SK-N-SH treated with all-trans-retinoic acid at 6 μM for 48 hours (cell line): ENCODE measurements around the gene GUCA2B.

Experiments used
- ATAC-seq: fragments of 200-7000 bp; cut with Tn5 transposase; 3 replicates; pipeline ENCODE4 v1.9.1; 2020; ENCODE audit warnings: mild to moderate bottlenecking, moderate library complexity
- ARNTL ChIP-seq: fragments of 450-650 bp; formaldehyde crosslinking; IDR thresholded peaks from 2 replicates; pipeline ENCODE4 v1.5.0; 2020; ENCODE audit warnings: low read depth, mild to moderate bottlenecking, moderate library complexity, borderline replicate concordance
- BACH2 ChIP-seq: fragments of 250-450 bp; sonication (Bioruptor Pico); IDR thresholded peaks from 2 replicates; pipeline ENCODE4 v1.9.0; 2021; ENCODE audit warnings: mild to moderate bottlenecking, borderline replicate concordance
- CSDC2 ChIP-seq: fragments of 250-450 bp; sonication (Bioruptor Pico); IDR thresholded peaks from 2 replicates; pipeline ENCODE4 v1.5.0; 2020; ENCODE audit warnings: mild to moderate bottlenecking, moderate library complexity
- ESRRG ChIP-seq: fragments of 250-450 bp; sonication (Bioruptor Pico); IDR thresholded peaks from 2 replicates; pipeline ENCODE4 v1.6.1; 2021; ENCODE audit warnings: mild to moderate bottlenecking
- GLIS3 ChIP-seq: fragments of 250-450 bp; sonication (Bioruptor Pico); IDR thresholded peaks from 2 replicates; pipeline ENCODE4 v1.5.0; 2020; ENCODE audit warnings: mild to moderate bottlenecking, moderate library complexity
- ISL1 ChIP-seq: fragments of 250-450 bp; sonication (Bioruptor Pico); IDR thresholded peaks from 2 replicates; pipeline ENCODE4 v2.1.2; 2022; ENCODE audit warnings: mild to moderate bottlenecking, moderate library complexity
- OSR1 ChIP-seq: fragments of 250-450 bp; sonication (Bioruptor Pico); IDR thresholded peaks from 2 replicates; pipeline ENCODE4 v1.8.0; 2022; ENCODE audit warnings: moderate library complexity, mild to moderate bottlenecking, inconsistent platforms
- PPARA ChIP-seq: fragments of 250-450 bp; sonication (Bioruptor Pico); IDR thresholded peaks from 2 replicates; pipeline ENCODE4 v1.5.0; 2020; ENCODE audit warnings: mild to moderate bottlenecking, borderline replicate concordance
- RARB ChIP-seq: fragments of 250-450 bp; sonication (Bioruptor Pico); IDR thresholded peaks from 2 replicates; pipeline ENCODE4 v1.8.0; 2021; ENCODE audit warnings: mild to moderate bottlenecking, moderate library complexity
- SNAI2 ChIP-seq: fragments of 250-450 bp; sonication (Bioruptor Pico); IDR thresholded peaks from 2 replicates; pipeline ENCODE4 v1.5.0; 2020; ENCODE audit warnings: mild to moderate bottlenecking, moderate library complexity
- TCF4 ChIP-seq: fragments of 250-450 bp; sonication (Bioruptor Pico); IDR thresholded peaks from 2 replicates; pipeline ENCODE4 v1.8.0; 2021; ENCODE audit warnings: mild to moderate bottlenecking, moderate library complexity, borderline replicate concordance
- TSHZ2 ChIP-seq: fragments of 250-450 bp; sonication (Bioruptor Pico); IDR thresholded peaks from 2 replicates; pipeline ENCODE4 v1.5.0; 2020; ENCODE audit warnings: mild to moderate bottlenecking, moderate library complexity
- ZC3H10 ChIP-seq: fragments of 250-450 bp; sonication (Bioruptor Pico); IDR thresholded peaks from 2 replicates; pipeline ENCODE4 v1.5.1; 2021; ENCODE audit warnings: mild to moderate bottlenecking, moderate library complexity
- ZFP3 ChIP-seq: fragments of 250-450 bp; sonication (Bioruptor Pico); IDR thresholded peaks from 2 replicates; pipeline ENCODE4 v1.5.0; 2020; ENCODE audit warnings: mild to moderate bottlenecking, moderate library complexity
- ZFP30 ChIP-seq: fragments of 450-650 bp; formaldehyde crosslinking; IDR thresholded peaks from 2 replicates; pipeline ENCODE4 v1.5.0; 2022; ENCODE audit warnings: mild to moderate bottlenecking, moderate library complexity
- ZNF565 ChIP-seq: fragments of 450-650 bp; formaldehyde crosslinking; conservative IDR thresholded peaks from 2 replicates; pipeline ENCODE4 v1.5.0; 2020; ENCODE audit warnings: low read depth, mild to moderate bottlenecking, moderate library complexity
- ZNF8 ChIP-seq: fragments of 450-650 bp; formaldehyde crosslinking; IDR thresholded peaks from 2 replicates; pipeline ENCODE4 v1.5.0; 2020; ENCODE audit warnings: mild to moderate bottlenecking, moderate library complexity
- TF ChIP-seq, protein P1 (sequence below): fragments of 250-450 bp; sonication (Bioruptor Pico); IDR thresholded peaks from 2 replicates; pipeline ENCODE4 v1.8.0; 2021; ENCODE audit warnings: low read depth, mild to moderate bottlenecking, moderate library complexity, borderline replicate concordance
- TF ChIP-seq, protein P2 (sequence below): fragments of 250-450 bp; sonication (Bioruptor Pico); IDR thresholded peaks from 2 replicates; pipeline ENCODE4 v1.5.1; 2020; ENCODE audit warnings: low read depth, mild to moderate bottlenecking, moderate library complexity
- TF ChIP-seq, protein P3 (sequence below): fragments of 250-450 bp; sonication (Bioruptor Pico); IDR thresholded peaks from 2 replicates; pipeline ENCODE4 v1.5.1; 2021; ENCODE audit warnings: mild to moderate bottlenecking, moderate library complexity
- TF ChIP-seq, protein P4 (sequence below): fragments of 250-450 bp; sonication (Bioruptor Pico); IDR thresholded peaks from 2 replicates; pipeline ENCODE4 v1.8.0; 2020; ENCODE audit warnings: mild to moderate bottlenecking, moderate library complexity, borderline replicate concordance

GUCA2B gene

DNA sequence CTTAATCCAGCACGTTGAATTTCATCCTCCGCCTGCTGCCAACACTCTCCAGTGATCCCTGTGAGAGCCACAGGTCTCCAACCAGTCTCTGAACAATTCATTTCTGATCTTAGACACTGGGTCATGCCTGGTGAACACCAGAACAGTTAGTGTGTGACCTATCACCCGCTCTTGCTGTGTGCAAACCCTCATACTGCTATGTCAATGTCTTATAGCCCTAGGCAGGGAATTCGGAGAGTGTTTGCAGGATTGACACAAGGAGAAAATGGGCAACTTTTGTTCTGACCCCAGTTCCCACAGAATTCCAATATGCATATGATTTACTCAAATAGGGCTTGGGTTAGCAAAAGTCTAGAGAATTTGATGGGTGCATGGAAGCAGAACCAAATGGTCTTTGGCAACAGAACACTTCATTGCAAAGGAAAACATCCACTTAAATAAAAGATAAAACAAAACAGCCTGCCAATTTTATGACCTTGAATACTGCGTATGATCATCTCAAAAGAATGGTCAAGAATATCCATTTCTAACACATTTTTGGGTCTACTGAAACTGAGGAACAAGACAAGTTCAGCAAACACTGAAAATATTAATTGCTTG lies 23.0 kb upstream of the GUCA2B start (continued):
- TF ChIP-seq, protein P1, sequence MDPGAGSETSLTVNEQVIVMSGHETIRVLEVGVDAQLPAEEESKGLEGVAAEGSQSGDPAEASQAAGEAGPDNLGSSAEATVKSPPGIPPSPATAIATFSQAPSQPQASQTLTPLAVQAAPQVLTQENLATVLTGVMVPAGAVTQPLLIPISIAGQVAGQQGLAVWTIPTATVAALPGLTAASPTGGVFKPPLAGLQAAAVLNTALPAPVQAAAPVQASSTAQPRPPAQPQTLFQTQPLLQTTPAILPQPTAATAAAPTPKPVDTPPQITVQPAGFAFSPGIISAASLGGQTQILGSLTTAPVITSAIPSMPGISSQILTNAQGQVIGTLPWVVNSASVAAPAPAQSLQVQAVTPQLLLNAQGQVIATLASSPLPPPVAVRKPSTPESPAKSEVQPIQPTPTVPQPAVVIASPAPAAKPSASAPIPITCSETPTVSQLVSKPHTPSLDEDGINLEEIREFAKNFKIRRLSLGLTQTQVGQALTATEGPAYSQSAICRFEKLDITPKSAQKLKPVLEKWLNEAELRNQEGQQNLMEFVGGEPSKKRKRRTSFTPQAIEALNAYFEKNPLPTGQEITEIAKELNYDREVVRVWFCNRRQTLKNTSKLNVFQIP (CRISPR knock-in tag): no peak
- TF ChIP-seq OSR1 (CRISPR knock-in tag): no peak
- no peak for TF ChIP-seq BACH2 (CRISPR knock-in tag)
- TF ChIP-seq ZC3H10: no peak
- no peak for TF ChIP-seq RARB (CRISPR knock-in tag)
- TF ChIP-seq ISL1 (CRISPR knock-in tag): no peak
- no peak for TF ChIP-seq ZNF565 (CRISPR knock-in tag)
- no peak for TF ChIP-seq TCF4 (CRISPR knock-in tag)
- no peak for TF ChIP-seq ARNTL (CRISPR knock-in tag)
- no peak for TF ChIP-seq CSDC2 (CRISPR knock-in tag)
- TF ChIP-seq, protein P2, sequence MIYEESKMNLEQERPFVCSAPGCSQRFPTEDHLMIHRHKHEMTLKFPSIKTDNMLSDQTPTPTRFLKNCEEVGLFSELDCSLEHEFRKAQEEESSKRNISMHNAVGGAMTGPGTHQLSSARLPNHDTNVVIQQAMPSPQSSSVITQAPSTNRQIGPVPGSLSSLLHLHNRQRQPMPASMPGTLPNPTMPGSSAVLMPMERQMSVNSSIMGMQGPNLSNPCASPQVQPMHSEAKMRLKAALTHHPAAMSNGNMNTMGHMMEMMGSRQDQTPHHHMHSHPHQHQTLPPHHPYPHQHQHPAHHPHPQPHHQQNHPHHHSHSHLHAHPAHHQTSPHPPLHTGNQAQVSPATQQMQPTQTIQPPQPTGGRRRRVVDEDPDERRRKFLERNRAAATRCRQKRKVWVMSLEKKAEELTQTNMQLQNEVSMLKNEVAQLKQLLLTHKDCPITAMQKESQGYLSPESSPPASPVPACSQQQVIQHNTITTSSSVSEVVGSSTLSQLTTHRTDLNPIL: no peak

GRCh38 chr1:42133390-42133789 lies 19.8 kb upstream of the GUCA2B start:
- TF ChIP-seq ESRRG (CRISPR knock-in tag): no peak
- TF ChIP-seq PPARA (CRISPR knock-in tag): no peak
- TF ChIP-seq, protein P3, sequence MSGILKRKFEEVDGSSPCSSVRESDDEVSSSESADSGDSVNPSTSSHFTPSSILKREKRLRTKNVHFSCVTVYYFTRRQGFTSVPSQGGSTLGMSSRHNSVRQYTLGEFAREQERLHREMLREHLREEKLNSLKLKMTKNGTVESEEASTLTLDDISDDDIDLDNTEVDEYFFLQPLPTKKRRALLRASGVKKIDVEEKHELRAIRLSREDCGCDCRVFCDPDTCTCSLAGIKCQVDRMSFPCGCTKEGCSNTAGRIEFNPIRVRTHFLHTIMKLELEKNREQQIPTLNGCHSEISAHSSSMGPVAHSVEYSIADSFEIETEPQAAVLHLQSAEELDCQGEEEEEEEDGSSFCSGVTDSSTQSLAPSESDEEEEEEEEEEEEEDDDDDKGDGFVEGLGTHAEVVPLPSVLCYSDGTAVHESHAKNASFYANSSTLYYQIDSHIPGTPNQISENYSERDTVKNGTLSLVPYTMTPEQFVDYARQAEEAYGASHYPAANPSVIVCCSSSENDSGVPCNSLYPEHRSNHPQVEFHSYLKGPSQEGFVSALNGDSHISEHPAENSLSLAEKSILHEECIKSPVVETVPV: no peak
- no peak for TF ChIP-seq ISL1 (CRISPR knock-in tag)
- TF ChIP-seq TSHZ2 (CRISPR knock-in tag): no peak
- TF ChIP-seq, protein P1 (CRISPR knock-in tag): no peak
- TF ChIP-seq SNAI2 (CRISPR knock-in tag): no peak
- no peak for TF ChIP-seq ZC3H10
- TF ChIP-seq ZFP30 (CRISPR knock-in tag): no peak
- no peak for ATAC-seq

GRCh38 chr1:42133809-42134526 lies 19.2 kb upstream of the GUCA2B start:
- no peak for ATAC-seq
- TF ChIP-seq GLIS3 (CRISPR knock-in tag) (no peak), ZFP3 (CRISPR knock-in tag) (no peak), ARNTL (CRISPR knock-in tag) (no peak), TCF4 (CRISPR knock-in tag) (no peak), ZC3H10 (no peak), ESRRG (CRISPR knock-in tag) (no peak), ZNF565 (CRISPR knock-in tag) (no peak), ZNF8 (CRISPR knock-in tag) (no peak), TSHZ2 (CRISPR knock-in tag) (no peak)
- TF ChIP-seq, protein P4, sequence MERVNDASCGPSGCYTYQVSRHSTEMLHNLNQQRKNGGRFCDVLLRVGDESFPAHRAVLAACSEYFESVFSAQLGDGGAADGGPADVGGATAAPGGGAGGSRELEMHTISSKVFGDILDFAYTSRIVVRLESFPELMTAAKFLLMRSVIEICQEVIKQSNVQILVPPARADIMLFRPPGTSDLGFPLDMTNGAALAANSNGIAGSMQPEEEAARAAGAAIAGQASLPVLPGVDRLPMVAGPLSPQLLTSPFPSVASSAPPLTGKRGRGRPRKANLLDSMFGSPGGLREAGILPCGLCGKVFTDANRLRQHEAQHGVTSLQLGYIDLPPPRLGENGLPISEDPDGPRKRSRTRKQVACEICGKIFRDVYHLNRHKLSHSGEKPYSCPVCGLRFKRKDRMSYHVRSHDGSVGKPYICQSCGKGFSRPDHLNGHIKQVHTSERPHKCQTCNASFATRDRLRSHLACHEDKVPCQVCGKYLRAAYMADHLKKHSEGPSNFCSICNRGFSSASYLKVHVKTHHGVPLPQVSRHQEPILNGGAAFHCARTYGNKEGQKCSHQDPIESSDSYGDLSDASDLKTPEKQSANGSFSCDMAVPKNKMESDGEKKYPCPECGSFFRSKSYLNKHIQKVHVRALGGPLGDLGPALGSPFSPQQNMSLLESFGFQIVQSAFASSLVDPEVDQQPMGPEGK: no peak
